OCI-LY7 (cell line): ENCODE data around the gene TRMU. TPM values are rescaled to one million over a fixed set of nuclear protein-coding genes. Genes with fewer than 3 reads are reported as not detected.
A peak's percentile ranks its signal among the peaks of the same experiment; 100 is the strongest.

Experiments used
- BruUV-seq: library from RNA; stranded (reverse); fragments of 400-500 nt; replicated peaks from 2 replicates; lab custom pipeline; 2021; lab: Mats Ljungman, UMichigan
- CTCF ChIA-PET: fragments of 300-600 bp; sonication (Branson Sonifier 250); formaldehyde crosslinking; loops from one replicate; lab custom pipeline; 2022; ENCODE audit warnings: antibody characterized with exemption; ENCODE audit not compliant: unreplicated experiment; lab: Charles Lee
- POLR2A ChIA-PET: fragments of 300-600 bp; sonication (Branson Sonifier 250); formaldehyde crosslinking; loops from one replicate; lab custom pipeline; 2022; ENCODE audit warnings: antibody characterized with exemption; lab: Charles Lee
- DNase-seq: peaks from one replicate; pipeline ENCODE4 v3.0.0-alpha.2; 2015; ENCODE audit warnings: low spot score
- H2AFZ ChIP-seq: fragments of 200-600 bp; sonication (generic), shearing (Covaris generic); 2 replicates; pipeline ENCODE4 v1.6.1; 2014; ENCODE audit warnings: mild to moderate bottlenecking, antibody characterized with exemption, low read length, moderate library complexity
- H3K27ac ChIP-seq: fragments of 200-600 bp; sonication (generic); 2 replicates; pipeline ENCODE4 v1.5.1; 2014; ENCODE audit warnings: mixed run types, low read depth, mild to moderate bottlenecking, moderate library complexity, low read length, inconsistent platforms; ENCODE audit not compliant: poor library complexity, severe bottlenecking
- H3K36me3 ChIP-seq: fragments of 200-600 bp; sonication (generic); 2 replicates; pipeline ENCODE4 v1.6.1; 2014; ENCODE audit warnings: mild to moderate bottlenecking, antibody characterized with exemption, low read length, moderate library complexity, mixed read lengths; ENCODE audit not compliant: insufficient read depth
- H3K4me1 ChIP-seq: fragments of 200-600 bp; sonication (generic); 2 replicates; pipeline ENCODE4 v1.5.1; 2014; ENCODE audit warnings: mild to moderate bottlenecking, low read length; ENCODE audit not compliant: insufficient read depth, poor library complexity, severe bottlenecking
- H3K4me2 ChIP-seq: fragments of 200-600 bp; sonication (generic); 2 replicates; pipeline ENCODE4 v1.6.1; 2014; ENCODE audit warnings: mild to moderate bottlenecking, low read length
- H3K4me3 ChIP-seq: fragments of 200-600 bp; sonication (generic); 2 replicates; pipeline ENCODE4 v1.5.1; 2014; ENCODE audit warnings: mild to moderate bottlenecking, low read depth, low read length; ENCODE audit not compliant: poor library complexity, severe bottlenecking
- H3K79me2 ChIP-seq: fragments of 200-600 bp; sonication (generic); 2 replicates; pipeline ENCODE4 v1.6.1; 2016; ENCODE audit warnings: low read depth, mild to moderate bottlenecking, low read length, moderate library complexity, mixed read lengths; ENCODE audit not compliant: insufficient read depth
- H3K9me2 ChIP-seq: fragments of 200-600 bp; sonication (generic); 2 replicates; pipeline ENCODE4 v1.6.1; 2016; ENCODE audit warnings: mild to moderate bottlenecking, low read length, mixed read lengths; ENCODE audit not compliant: insufficient read depth
- H3K9me3 ChIP-seq: fragments of 200-600 bp; sonication (generic); 2 replicates; pipeline ENCODE4 v1.6.1; 2014; ENCODE audit warnings: mild to moderate bottlenecking, mixed run types, low read length, mixed read lengths
- H4K20me1 ChIP-seq: fragments of 200-600 bp; sonication (generic); 2 replicates; pipeline ENCODE4 v1.6.1; 2014; ENCODE audit warnings: mild to moderate bottlenecking, antibody characterized with exemption, low read length, moderate library complexity, mixed read lengths; ENCODE audit not compliant: insufficient read depth
- EZH2phosphoT487 ChIP-seq: fragments of 200-600 bp; sonication (generic); IDR thresholded peaks from 2 replicates; pipeline ENCODE4 v1.6.1; 2018; ENCODE audit warnings: low read depth, borderline replicate concordance, mild to moderate bottlenecking, mixed run types, antibody characterized with exemption, low read length, moderate library complexity, mixed read lengths
- intact Hi-C: fragments of 100-400 bp; cut with micrococcal nuclease; formaldehyde crosslinking; loops from one replicate; pipeline ENCODE4 v1.10.0; 2022; ENCODE audit not compliant: unreplicated experiment
- total RNA-seq, 2 experiments: library from RNA; depleted of rRNA in 1 of 2; stranded (reverse); fragments of >200 nt in 1 of 2; shearing (Covaris generic) in 1 of 2; gene quantifications; 2 replicates each; pipeline ENCODE4 v1.2.3, GENCODE V29; 2014 to 2022
- TF ChIP-seq, protein P1 (sequence below): fragments of 200-600 bp; sonication (generic); conservative IDR thresholded peaks from 2 replicates; pipeline ENCODE4 v1.5.1; 2014; ENCODE audit warnings: mild to moderate bottlenecking, antibody characterized with exemption, low read length, moderate library complexity, mixed read lengths

Gene TRMU
- total RNA-seq, 2 experiments from 2014 or later: 88.2 to 121 TPM

DNA sequence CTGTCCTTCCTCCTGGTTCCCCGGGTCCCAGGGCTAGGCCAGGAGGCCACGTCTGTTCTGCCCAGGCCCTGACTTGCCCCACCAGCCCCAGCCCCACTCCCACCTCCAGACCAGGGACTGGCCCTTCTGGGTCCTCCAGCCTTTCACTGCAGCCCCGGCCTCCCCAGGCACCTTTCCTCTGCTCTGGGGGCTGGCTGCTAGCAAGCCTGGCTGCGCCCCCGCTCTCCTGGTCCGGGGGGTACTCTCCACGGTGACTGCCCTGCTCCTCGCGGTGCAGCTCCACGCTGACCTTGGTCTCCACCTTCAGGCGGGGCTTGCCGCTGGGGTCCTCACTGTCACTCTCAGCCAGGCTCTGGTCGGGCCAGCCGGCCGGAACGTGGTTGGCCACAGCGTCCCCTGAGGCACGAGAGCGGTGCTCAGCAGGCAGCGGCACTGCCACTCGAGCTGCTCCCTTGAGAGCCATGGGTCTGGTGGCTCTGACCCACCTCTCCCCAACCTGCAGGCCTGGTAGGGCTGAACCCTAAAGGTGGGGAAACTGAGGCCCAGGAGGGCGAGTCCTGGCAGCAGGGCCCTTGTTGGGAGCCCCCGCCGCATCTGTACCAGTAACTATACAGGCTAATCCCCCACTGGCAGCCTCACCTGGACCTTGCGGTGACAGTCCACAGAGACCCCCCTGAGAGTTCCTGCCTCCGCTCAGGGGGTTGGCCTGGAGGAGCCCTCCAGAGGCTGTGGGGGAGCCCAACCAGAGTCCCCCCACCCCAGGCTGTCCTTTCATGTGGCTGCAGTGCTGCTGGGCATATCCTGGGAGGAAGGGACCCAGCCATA, 29.0 kb downstream of the TRMU start:
- H3K9me3 ChIP-seq: no peaks in the 10 kb centered on the region
- peaks cover under 1% of the 10 kb centered on the region; the same call in 1 of the 2 replicates for H3K36me3 ChIP-seq
- no TSS peak for BruUV-seq
- H3K27ac ChIP-seq: no peak overlapping the region
- TF ChIP-seq EZH2phosphoT487: no peak
- TF ChIP-seq, protein P1, sequence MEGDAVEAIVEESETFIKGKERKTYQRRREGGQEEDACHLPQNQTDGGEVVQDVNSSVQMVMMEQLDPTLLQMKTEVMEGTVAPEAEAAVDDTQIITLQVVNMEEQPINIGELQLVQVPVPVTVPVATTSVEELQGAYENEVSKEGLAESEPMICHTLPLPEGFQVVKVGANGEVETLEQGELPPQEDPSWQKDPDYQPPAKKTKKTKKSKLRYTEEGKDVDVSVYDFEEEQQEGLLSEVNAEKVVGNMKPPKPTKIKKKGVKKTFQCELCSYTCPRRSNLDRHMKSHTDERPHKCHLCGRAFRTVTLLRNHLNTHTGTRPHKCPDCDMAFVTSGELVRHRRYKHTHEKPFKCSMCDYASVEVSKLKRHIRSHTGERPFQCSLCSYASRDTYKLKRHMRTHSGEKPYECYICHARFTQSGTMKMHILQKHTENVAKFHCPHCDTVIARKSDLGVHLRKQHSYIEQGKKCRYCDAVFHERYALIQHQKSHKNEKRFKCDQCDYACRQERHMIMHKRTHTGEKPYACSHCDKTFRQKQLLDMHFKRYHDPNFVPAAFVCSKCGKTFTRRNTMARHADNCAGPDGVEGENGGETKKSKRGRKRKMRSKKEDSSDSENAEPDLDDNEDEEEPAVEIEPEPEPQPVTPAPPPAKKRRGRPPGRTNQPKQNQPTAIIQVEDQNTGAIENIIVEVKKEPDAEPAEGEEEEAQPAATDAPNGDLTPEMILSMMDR: no peak
- CTCF ChIA-PET: no interaction called here
- POLR2A ChIA-PET: no interaction called here
- H4K20me1 ChIP-seq: no peaks in the 10 kb centered on the region
- no peak for DNase-seq
- H3K4me1 ChIP-seq: peaks cover 30% of the 10 kb centered on the region
- no peaks in the 10 kb centered on the region for H3K9me2 ChIP-seq
- H3K4me2 ChIP-seq: no peak overlapping the region
- intact Hi-C loops: no loop called here
- H3K79me2 ChIP-seq: no peaks in the 10 kb centered on the region
- H2AFZ ChIP-seq: no peak overlapping the region
- H3K4me3 ChIP-seq: no peak overlapping the region

DNA sequence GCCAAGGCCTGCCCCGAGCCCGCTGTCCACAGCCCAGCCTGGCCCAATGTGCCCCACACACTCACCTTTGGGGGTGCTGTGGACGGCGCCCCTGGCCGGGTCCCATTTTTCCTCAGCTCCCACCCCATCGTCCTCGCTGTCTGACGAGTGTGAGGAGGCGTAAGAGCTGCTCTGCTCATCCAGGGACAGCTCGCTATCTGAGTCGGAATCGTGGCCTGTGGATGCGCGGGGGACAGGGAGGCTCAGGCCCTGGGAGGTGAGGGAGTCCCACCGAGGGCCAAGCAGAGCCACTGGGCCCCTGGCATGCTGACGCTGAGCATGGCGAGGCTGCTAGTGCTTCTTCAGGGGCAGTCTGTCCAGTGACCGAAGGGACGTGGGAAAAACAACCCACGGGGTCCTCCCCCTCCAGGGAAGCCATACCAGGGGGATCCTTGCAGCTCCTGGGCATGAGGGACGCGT, 29.7 kb downstream of the TRMU start:
- H3K79me2 ChIP-seq: no peaks in the 10 kb centered on the region
- TF ChIP-seq EZH2phosphoT487: no peak
- TF ChIP-seq, protein P1: no peak
- intact Hi-C loops: no loop called here
- H3K27ac ChIP-seq: no peak overlapping the region
- H3K4me3 ChIP-seq: no peak overlapping the region
- no peak overlapping the region for H3K4me2 ChIP-seq
- no peaks in the 10 kb centered on the region for H4K20me1 ChIP-seq
- DNase-seq: no peak
- no peaks in the 10 kb centered on the region for H3K9me3 ChIP-seq
- no TSS peak for BruUV-seq
- ChIA-PET POLR2A (no interaction called here), CTCF (no interaction called here)
- H2AFZ ChIP-seq: no peak overlapping the region
- peaks cover 30% of the 10 kb centered on the region for H3K4me1 ChIP-seq
- H3K36me3 ChIP-seq: no peaks in the 10 kb centered on the region
- no peaks in the 10 kb centered on the region for H3K9me2 ChIP-seq

DNA sequence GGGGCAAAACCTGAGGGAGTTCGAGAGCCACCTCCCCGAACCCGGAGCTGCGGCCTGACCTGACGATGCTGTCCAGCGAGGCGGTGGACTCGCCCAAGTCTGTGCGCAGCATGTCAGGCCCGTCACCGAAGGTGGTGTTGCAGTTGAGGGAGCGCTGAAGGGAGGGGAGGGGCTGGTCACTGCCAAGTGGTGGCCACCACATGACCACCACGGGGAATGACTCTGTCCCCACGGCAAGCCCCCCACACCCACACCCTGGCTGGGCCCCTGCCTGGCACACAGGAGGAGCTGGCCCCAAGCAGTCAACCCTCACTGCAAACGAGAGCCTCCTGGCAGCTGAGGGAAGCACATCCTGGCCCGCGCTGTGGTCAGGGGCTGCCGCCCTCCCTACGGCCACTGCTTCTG, 30.8 kb downstream of the TRMU start:
- intact Hi-C loops: no loop called here
- ChIA-PET POLR2A (no interaction called here), CTCF (no interaction called here)
- no peak overlapping the region for H3K4me3 ChIP-seq
- no peak for DNase-seq
- no peaks in the 10 kb centered on the region for H3K9me2 ChIP-seq
- no peaks in the 10 kb centered on the region for H3K9me3 ChIP-seq
- no peak overlapping the region for H2AFZ ChIP-seq
- 0 out of 2 replicates have a peak overlapping the region, but pooled peaks have one; percentile 53 for H3K4me2 ChIP-seq
- no peak overlapping the region for H3K27ac ChIP-seq
- H4K20me1 ChIP-seq: no peaks in the 10 kb centered on the region
- no peaks in the 10 kb centered on the region for H3K79me2 ChIP-seq
- no TSS peak for BruUV-seq
- H3K4me1 ChIP-seq: peaks cover 30% of the 10 kb centered on the region
- TF ChIP-seq, protein P1: no peak
- no peak for TF ChIP-seq EZH2phosphoT487
- H3K36me3 ChIP-seq: no peaks in the 10 kb centered on the region
